CD14-positive monocyte (primary cell): ENCODE results near the gene CDK6. TPM values are rescaled to one million over a fixed set of nuclear protein-coding genes. Genes with fewer than 3 reads are reported as not detected.

Experiments used
- DNase-seq, 3 donors: peaks; one replicate each; pipeline ENCODE4 v3.0.0-alpha.2; 2011 to 2022
- H2AFZ ChIP-seq: 2 replicates; pipeline ENCODE4 v1.6.0; 2012; ENCODE audit warnings: mild to moderate bottlenecking, low read depth, low read length, inconsistent platforms; ENCODE audit not compliant: insufficient read depth, poor library complexity, severe bottlenecking
- H3K27ac ChIP-seq, 2 donors: 1 replicate in 1 of 2; 2 replicates in 1 of 2; pipeline ENCODE4 v1.5.1; 2012 to 2013; ENCODE audit warnings: low read length in 2 of 2, control low read depth in 1 of 2, inconsistent platforms in 1 of 2, low read depth in 1 of 2, mild to moderate bottlenecking in 1 of 2
- H3K27me3 ChIP-seq, 2 donors: one replicate each; pipeline versions ENCODE4 v1.6.0 to v1.6.1; 2011 to 2013; ENCODE audit warnings: low read length in 2 of 2; ENCODE audit not compliant: control insufficient read depth in 2 of 2, insufficient read depth in 2 of 2
- H3K36me3 ChIP-seq, 2 donors: replicated peaks in 1 of 2; 1 replicate in 1 of 2; 2 replicates in 1 of 2; pipeline versions ENCODE4 v1.5.1 to v1.6.1; 2012 to 2013; ENCODE audit warnings: low read length in 2 of 2, control low read depth in 1 of 2, inconsistent platforms in 1 of 2, mild to moderate bottlenecking in 1 of 2; ENCODE audit not compliant: insufficient read depth in 2 of 2, control insufficient read depth in 1 of 2
- H3K4me1 ChIP-seq, 2 donors: 1 replicate in 1 of 2; 2 replicates in 1 of 2; pipeline versions ENCODE4 v1.5.1 to v1.6.1; 2012 to 2013; ENCODE audit warnings: low read length in 2 of 2, control low read depth in 1 of 2, inconsistent platforms in 1 of 2, mild to moderate bottlenecking in 1 of 2, moderate library complexity in 1 of 2; ENCODE audit not compliant: insufficient read depth in 2 of 2, control insufficient read depth in 1 of 2
- H3K4me2 ChIP-seq: replicated peaks from 2 replicates; pipeline ENCODE3; 2012; ENCODE audit warnings: low read length, moderate library complexity, mild to moderate bottlenecking; ENCODE audit not compliant: poor library complexity, severe bottlenecking; ENCODE audit errors: extremely low read depth
- H3K4me3 ChIP-seq, 3 experiments: fragments of 200-600 bp in 1 of 3; sonication (generic) in 1 of 3; replicated peaks in 1 of 3; 1 replicate in 2 of 3; 2 replicates in 1 of 3; pipeline ENCODE4 v1.5.1; 2011 to 2013; ENCODE audit warnings: low read length in 3 of 3, mild to moderate bottlenecking in 3 of 3, control low read depth in 2 of 3, low read depth in 2 of 3, inconsistent platforms in 1 of 3, moderate library complexity in 1 of 3
- H3K79me2 ChIP-seq: 2 replicates; pipeline ENCODE4 v1.6.0; 2012; ENCODE audit warnings: mild to moderate bottlenecking, control low read depth, inconsistent platforms, low read length, moderate library complexity; ENCODE audit not compliant: insufficient read depth
- H3K9ac ChIP-seq: 2 replicates; pipeline ENCODE4 v1.6.0; 2017; ENCODE audit warnings: low read length, mild to moderate bottlenecking; ENCODE audit not compliant: insufficient read depth, poor library complexity, severe bottlenecking
- H3K9me3 ChIP-seq, 2 donors: replicated peaks in 1 of 2; 1 replicate in 1 of 2; 2 replicates in 1 of 2; pipeline versions ENCODE4 v1.5.1 to v1.6.1; 2012 to 2013; ENCODE audit warnings: low read length in 2 of 2, control low read depth in 1 of 2; ENCODE audit not compliant: control insufficient read depth in 1 of 2, insufficient read depth in 1 of 2
- H4K20me1 ChIP-seq: 2 replicates; pipeline ENCODE4 v1.6.0; 2012; ENCODE audit warnings: mild to moderate bottlenecking, low read length, control low read depth, moderate library complexity; ENCODE audit not compliant: insufficient read depth
- H3K27ac Mint-ChIP-seq, 7 donors: one replicate each; pipeline ENCODE4 v1.8.0; 2020; ENCODE audit warnings: mild to moderate bottlenecking in 7 of 7, mixed read lengths in 7 of 7, moderate library complexity in 6 of 7, inconsistent platforms in 2 of 7
- H3K27me3 Mint-ChIP-seq, 3 donors: one replicate each; pipeline ENCODE4 v1.8.0; 2021 to 2022; ENCODE audit warnings: low read depth in 3 of 3, mild to moderate bottlenecking in 3 of 3, mixed read lengths in 3 of 3, moderate library complexity in 3 of 3, inconsistent platforms in 1 of 3
- H3K36me3 Mint-ChIP-seq, 2 donors: one replicate each; pipeline ENCODE4 v1.8.0; 2020; ENCODE audit warnings: mixed read lengths in 2 of 2, inconsistent platforms in 1 of 2, mild to moderate bottlenecking in 1 of 2
- H3K4me1 Mint-ChIP-seq: one replicate; pipeline ENCODE4 v1.8.0; 2020; ENCODE audit warnings: mild to moderate bottlenecking, mixed read lengths
- H3K4me3 Mint-ChIP-seq, 2 donors: one replicate each; pipeline ENCODE4 v1.8.0; 2020; ENCODE audit warnings: mild to moderate bottlenecking in 2 of 2, mixed read lengths in 2 of 2, moderate library complexity in 1 of 2
- H3K9me3 Mint-ChIP-seq, 7 donors: one replicate each; pipeline ENCODE4 v1.8.0; 2020 to 2022; ENCODE audit warnings: mixed read lengths in 7 of 7, mild to moderate bottlenecking in 6 of 7, moderate library complexity in 6 of 7, inconsistent platforms in 2 of 7
- WGBS: methylation state at CpG from one replicate; pipeline ENCODE4 v1.1.5; 2013; ENCODE audit warnings: missing lambda C conversion rate; ENCODE audit not compliant: insufficient coverage; 5-methylcytosine and 5-hydroxymethylcytosine counted together
- intact Hi-C, 2 donors: fragments of 100-400 bp; cut with micrococcal nuclease; formaldehyde crosslinking; loops; one replicate each; pipeline versions ENCODE4 v1.15.0 to v1.15.1; 2023
- polyA plus RNA-seq, 3 donors: library from polyadenylated mRNA; depleted of rRNA in 1 of 3; unstranded in 2 of 3; stranded (reverse) in 1 of 3; fragments of 300-500 nt in 2 of 3; fragments of >200 nt in 1 of 3; fragmentation: Illumina TruSeq in 2 of 3; gene quantifications; 1 replicate in 2 of 3; 2 replicates in 1 of 3; pipeline ENCODE4 v1.2.3, GENCODE V29; 2012 to 2021
- TF ChIP-seq, protein P1 (sequence below): fragments of 200-600 bp; IDR thresholded peaks from one replicate; pipeline ENCODE4 v1.8.0; 2022; ENCODE audit warnings: antibody characterized with exemption, mild to moderate bottlenecking

Gene CDK6
- polyA plus RNA-seq, 3 donors = 3.4 to 4.3 (median 3.8) TPM

GRCh38 chr7:92729751-92730150 lies 106.6 kb downstream of the CDK6 start:
- H3K4me3 Mint-ChIP-seq = no peak overlapping the region
- no peak overlapping the region for H3K27ac ChIP-seq
- H3K4me3 ChIP-seq = no peak overlapping the region
- TF ChIP-seq, protein P1, sequence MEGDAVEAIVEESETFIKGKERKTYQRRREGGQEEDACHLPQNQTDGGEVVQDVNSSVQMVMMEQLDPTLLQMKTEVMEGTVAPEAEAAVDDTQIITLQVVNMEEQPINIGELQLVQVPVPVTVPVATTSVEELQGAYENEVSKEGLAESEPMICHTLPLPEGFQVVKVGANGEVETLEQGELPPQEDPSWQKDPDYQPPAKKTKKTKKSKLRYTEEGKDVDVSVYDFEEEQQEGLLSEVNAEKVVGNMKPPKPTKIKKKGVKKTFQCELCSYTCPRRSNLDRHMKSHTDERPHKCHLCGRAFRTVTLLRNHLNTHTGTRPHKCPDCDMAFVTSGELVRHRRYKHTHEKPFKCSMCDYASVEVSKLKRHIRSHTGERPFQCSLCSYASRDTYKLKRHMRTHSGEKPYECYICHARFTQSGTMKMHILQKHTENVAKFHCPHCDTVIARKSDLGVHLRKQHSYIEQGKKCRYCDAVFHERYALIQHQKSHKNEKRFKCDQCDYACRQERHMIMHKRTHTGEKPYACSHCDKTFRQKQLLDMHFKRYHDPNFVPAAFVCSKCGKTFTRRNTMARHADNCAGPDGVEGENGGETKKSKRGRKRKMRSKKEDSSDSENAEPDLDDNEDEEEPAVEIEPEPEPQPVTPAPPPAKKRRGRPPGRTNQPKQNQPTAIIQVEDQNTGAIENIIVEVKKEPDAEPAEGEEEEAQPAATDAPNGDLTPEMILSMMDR = no peak
- no peaks in the 10 kb centered on the region for H3K36me3 ChIP-seq
- H3K9me3 Mint-ChIP-seq = peaks cover 0 to 2% (median 0%) of the 10 kb centered on the region in 7 donors
- peaks cover 37% of the 10 kb centered on the region for H3K4me1 Mint-ChIP-seq
- H3K9me3 ChIP-seq = no peaks in the 10 kb centered on the region
- WGBS = 100% methylated on average over 1 of the region's 2 CpGs
- H2AFZ ChIP-seq = no peak overlapping the region
- DNase-seq = no peak
- intact Hi-C loops = loop anchor here in 1 of 2 donors (5.0 kb wide), 1 partner anchor 97 kb away; no protein-coding TSS in a partner anchor
- H3K36me3 Mint-ChIP-seq = peaks cover 5 to 7% of the 10 kb centered on the region in 2 donors
- peaks cover 28 to 32% of the 10 kb centered on the region in 2 donors for H3K4me1 ChIP-seq
- H3K9ac ChIP-seq = no peak overlapping the region
- no peak overlapping the region for H3K27ac Mint-ChIP-seq
- no peaks in the 10 kb centered on the region for H4K20me1 ChIP-seq
- H3K79me2 ChIP-seq = peaks cover 31% of the 10 kb centered on the region
- no peaks in the 10 kb centered on the region for H3K27me3 ChIP-seq
- H3K27me3 Mint-ChIP-seq = peaks cover 0 to 2% (median 0%) of the 10 kb centered on the region in 3 donors
- no peak overlapping the region for H3K4me2 ChIP-seq

GRCh38 chr7:92729172-92729571 lies 107.2 kb downstream of the CDK6 start:
- intact Hi-C loops = no loop called here
- no peak overlapping the region for H3K4me3 ChIP-seq
- no peak overlapping the region for H3K9ac ChIP-seq
- no peaks in the 10 kb centered on the region for H3K9me3 ChIP-seq
- H3K27ac ChIP-seq = no peak overlapping the region
- H2AFZ ChIP-seq = no peak overlapping the region
- Mint-ChIP-seq H3K9me3 (peaks cover 0 to 2% (median 0%) of the 10 kb centered on the region in 7 donors), H3K4me3 (no peak overlapping the region), H3K4me1 (peaks cover 40% of the 10 kb centered on the region), H3K27me3 (peaks cover 0 to 2% (median 0%) of the 10 kb centered on the region in 3 donors), H3K27ac (no peak overlapping the region), H3K36me3 (peaks cover 2 to 7% of the 10 kb centered on the region in 2 donors)
- TF ChIP-seq, protein P1 = no peak
- no CpG with 5 or more reads among the region's 7 CpGs for WGBS
- H3K4me2 ChIP-seq = no peak overlapping the region
- no peaks in the 10 kb centered on the region for H3K27me3 ChIP-seq
- no peaks in the 10 kb centered on the region for H4K20me1 ChIP-seq
- H3K36me3 ChIP-seq = no peaks in the 10 kb centered on the region
- no peak for DNase-seq
- H3K4me1 ChIP-seq = peaks cover 32 to 37% of the 10 kb centered on the region in 2 donors
- H3K79me2 ChIP-seq = peaks cover 28% of the 10 kb centered on the region
